Measurements from ENCODE around the gene SUSD4. TPM values are rescaled to one million over a fixed set of nuclear protein-coding genes. Genes with fewer than 3 reads are reported as not detected.

The SUSD4 gene
- polyA plus RNA-seq, 1 of the 3 experiments (the other 2 are of a cell fraction) = 0.31 TPM

DNA sequence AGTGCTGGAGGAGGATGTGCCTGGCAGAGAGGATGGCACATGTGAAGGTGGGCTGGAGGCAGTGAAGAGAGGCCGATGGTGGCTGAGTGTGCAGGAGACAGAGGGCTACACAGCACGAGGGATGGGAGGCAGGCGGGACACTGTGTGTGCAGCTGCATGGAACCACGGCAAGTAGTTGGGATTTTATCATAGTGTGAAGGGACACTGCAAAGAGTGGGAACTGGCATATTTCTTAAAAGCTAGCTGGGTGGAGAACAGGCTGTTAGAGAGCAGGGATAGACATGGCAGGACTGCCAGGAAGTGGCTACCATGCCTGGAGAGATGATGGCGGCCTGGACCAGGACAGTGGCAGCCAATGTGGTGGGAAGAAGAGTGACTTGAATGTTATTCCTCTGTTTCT lies 118.6 kb downstream of the SUSD4 start:
- Histone ChIP-seq H3K79me2 (ENCODE audit: insufficient read depth) (no peaks in the 10 kb centered on the region), H3K36me3 (replicated peaks in 1 of 2; ENCODE audit: control insufficient read depth in 1 of 2, insufficient read depth in 2 of 2, low read length in 1 of 2) (no peaks in the 10 kb centered on the region), H3K9me3 (no peaks in the 10 kb centered on the region), H4K20me1 (ENCODE audit: insufficient read depth) (no peaks in the 10 kb centered on the region), H3K9me2 (no peaks in the 10 kb centered on the region), H3K27me3 (ENCODE audit: insufficient read depth) (peaks cover 9% of the 10 kb centered on the region; the same call in 1 of the 2 replicates), H3K27ac (ENCODE audit: low read depth in 2 of 2, low read length in 1 of 2) (no peak overlapping the region), H3K4me3 (ENCODE audit: low read depth in 2 of 2, low read length in 1 of 2) (no peak overlapping the region), H3K4me1 (ENCODE audit: control insufficient read depth in 1 of 2, insufficient read depth in 2 of 2, low read depth in 1 of 2, low read length in 1 of 2) (peaks cover 0 to 3% of the 10 kb centered on the region in 2 experiments; a peak in 1 of 4 replicates), H3F3A (replicated peaks; ENCODE audit: insufficient read depth) (no peaks in the 10 kb centered on the region), H3K4me2 (no peak overlapping the region), H2AFZ (ENCODE audit: low read depth) (no peak overlapping the region), H3K9ac (no peak overlapping the region)
- DNase-seq = no peak
- TF ChIP-seq TAF1 (IDR thresholded peaks at IDR 0.05; ENCODE audit: borderline replicate concordance, low read depth, low read length) = no peak
- no peak for TF ChIP-seq RFX5 (IDR thresholded peaks at IDR 0.05; ENCODE audit: low read length)
- no peak for TF ChIP-seq TEAD4 (IDR thresholded peaks at IDR 0.05; ENCODE audit: borderline replicate concordance, insufficient read depth)
- TF ChIP-seq RAD21 (IDR thresholded peaks at IDR 0.05; ENCODE audit: low read length) = no peak
- no peak for TF ChIP-seq FOXM1 (IDR thresholded peaks at IDR 0.05; ENCODE audit: low read depth)
- TF ChIP-seq SIN3A (IDR thresholded peaks at IDR 0.05; ENCODE audit: borderline replicate concordance, low read depth, low read length) = no peak
- no peak for TF ChIP-seq GATA2 (CRISPR knock-in tag; IDR thresholded peaks at IDR 0.05)
- TF ChIP-seq SMC3 (IDR thresholded peaks at IDR 0.05; ENCODE audit: low read depth, low read length) = no peak
- no peak for TF ChIP-seq USF2 (IDR thresholded peaks at IDR 0.05; ENCODE audit: borderline replicate concordance, low read depth, low read length)
- TF ChIP-seq GABPA (IDR thresholded peaks at IDR 0.05; ENCODE audit: low read depth) = no peak
- 37% methylated on average over 5 of the region's 5 CpGs for whole genome bisulfite sequencing (ENCODE audit: low lambda C conversion rate)
- CTCF ChIA-PET = interaction anchor here (1.3 to 2.5 kb wide), 3 partner anchors 10 to 438 kb away, joined by 4 to 14 read pairs (median 6); no protein-coding TSS in a partner anchor
- POLR2A ChIA-PET = no interaction called here

GRCh38 chr1:223244366-223245103 lies 119.4 kb downstream of the SUSD4 start:
- Histone ChIP-seq H3K9me3 (no peaks in the 10 kb centered on the region), H4K20me1 (ENCODE audit: insufficient read depth) (no peaks in the 10 kb centered on the region), H3K27me3 (ENCODE audit: insufficient read depth) (peaks cover 9% of the 10 kb centered on the region; the same call in 1 of the 2 replicates), H3K4me3 (ENCODE audit: low read depth in 2 of 2, low read length in 1 of 2) (no peak overlapping the region), H3K27ac (ENCODE audit: low read depth in 2 of 2, low read length in 1 of 2) (no peak overlapping the region), H3K4me1 (ENCODE audit: control insufficient read depth in 1 of 2, insufficient read depth in 2 of 2, low read depth in 1 of 2, low read length in 1 of 2) (peaks cover 0 to 3% of the 10 kb centered on the region in 2 experiments; a peak in 1 of 4 replicates), H3F3A (replicated peaks; ENCODE audit: insufficient read depth) (no peaks in the 10 kb centered on the region), H3K79me2 (ENCODE audit: insufficient read depth) (no peaks in the 10 kb centered on the region), H2AFZ (ENCODE audit: low read depth) (no peak overlapping the region), H3K9ac (no peak overlapping the region), H3K9me2 (no peaks in the 10 kb centered on the region), H3K36me3 (replicated peaks in 1 of 2; ENCODE audit: control insufficient read depth in 1 of 2, insufficient read depth in 2 of 2, low read length in 1 of 2) (no peaks in the 10 kb centered on the region), H3K4me2 (no peak overlapping the region)
- TF ChIP-seq GATA2 (CRISPR knock-in tag; IDR thresholded peaks at IDR 0.05) (no peak), CTCF (IDR thresholded peaks at IDR 0.05) (peak; percentile 45), RAD21 (IDR thresholded peaks at IDR 0.05; ENCODE audit: low read length) (peak; percentile 56)
- TF ChIP-seq, protein P1, sequence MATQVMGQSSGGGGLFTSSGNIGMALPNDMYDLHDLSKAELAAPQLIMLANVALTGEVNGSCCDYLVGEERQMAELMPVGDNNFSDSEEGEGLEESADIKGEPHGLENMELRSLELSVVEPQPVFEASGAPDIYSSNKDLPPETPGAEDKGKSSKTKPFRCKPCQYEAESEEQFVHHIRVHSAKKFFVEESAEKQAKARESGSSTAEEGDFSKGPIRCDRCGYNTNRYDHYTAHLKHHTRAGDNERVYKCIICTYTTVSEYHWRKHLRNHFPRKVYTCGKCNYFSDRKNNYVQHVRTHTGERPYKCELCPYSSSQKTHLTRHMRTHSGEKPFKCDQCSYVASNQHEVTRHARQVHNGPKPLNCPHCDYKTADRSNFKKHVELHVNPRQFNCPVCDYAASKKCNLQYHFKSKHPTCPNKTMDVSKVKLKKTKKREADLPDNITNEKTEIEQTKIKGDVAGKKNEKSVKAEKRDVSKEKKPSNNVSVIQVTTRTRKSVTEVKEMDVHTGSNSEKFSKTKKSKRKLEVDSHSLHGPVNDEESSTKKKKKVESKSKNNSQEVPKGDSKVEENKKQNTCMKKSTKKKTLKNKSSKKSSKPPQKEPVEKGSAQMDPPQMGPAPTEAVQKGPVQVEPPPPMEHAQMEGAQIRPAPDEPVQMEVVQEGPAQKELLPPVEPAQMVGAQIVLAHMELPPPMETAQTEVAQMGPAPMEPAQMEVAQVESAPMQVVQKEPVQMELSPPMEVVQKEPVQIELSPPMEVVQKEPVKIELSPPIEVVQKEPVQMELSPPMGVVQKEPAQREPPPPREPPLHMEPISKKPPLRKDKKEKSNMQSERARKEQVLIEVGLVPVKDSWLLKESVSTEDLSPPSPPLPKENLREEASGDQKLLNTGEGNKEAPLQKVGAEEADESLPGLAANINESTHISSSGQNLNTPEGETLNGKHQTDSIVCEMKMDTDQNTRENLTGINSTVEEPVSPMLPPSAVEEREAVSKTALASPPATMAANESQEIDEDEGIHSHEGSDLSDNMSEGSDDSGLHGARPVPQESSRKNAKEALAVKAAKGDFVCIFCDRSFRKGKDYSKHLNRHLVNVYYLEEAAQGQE (IDR thresholded peaks at IDR 0.05; ENCODE audit: low read depth, low read length) = no peak
- 63% methylated on average over 4 of the region's 4 CpGs for WGBS (ENCODE audit: low lambda C conversion rate)
- CTCF ChIA-PET = interaction anchor here (0.8 to 2.5 kb wide), 3 partner anchors 10 to 115 kb away, joined by 3 to 14 read pairs (median 6); no protein-coding TSS in a partner anchor
- POLR2A ChIA-PET = no interaction called here
- peak; percentile 37 for DNase-seq

Measured in SK-N-SH (cell line).